ENCODE data around the gene EGFL7.

Gene EGFL7

DNA sequence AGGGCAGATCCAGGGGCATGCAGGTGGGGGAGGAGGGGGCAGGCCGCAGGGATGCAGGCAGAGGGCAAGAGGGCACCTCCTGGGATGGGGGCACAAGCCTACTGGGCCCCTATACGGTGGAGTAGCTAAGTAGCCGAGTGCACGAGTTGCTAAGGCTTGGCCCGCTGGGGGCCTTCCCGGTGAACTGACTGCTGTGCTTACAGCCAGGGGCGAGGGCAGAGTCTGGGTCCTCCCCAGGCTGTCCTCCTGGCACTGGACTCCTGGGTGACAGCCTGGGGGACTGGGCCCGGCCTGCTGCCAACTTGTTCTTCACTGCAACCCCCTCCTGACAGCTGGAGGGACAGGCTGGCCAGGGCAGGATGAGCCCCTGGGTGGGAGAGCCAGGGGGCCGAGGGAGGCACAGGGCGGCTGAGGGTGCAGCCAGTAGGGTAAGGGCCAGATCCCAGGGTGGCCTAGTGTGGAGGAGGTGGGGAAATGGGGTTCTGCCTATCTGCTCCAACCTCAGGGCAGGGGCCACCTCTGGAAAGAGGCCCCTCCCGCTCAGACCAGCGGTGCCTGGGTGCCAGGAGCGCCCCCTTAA is 1.7 kb upstream of the EGFL7 start:
- no peak for DNase-seq

DNA sequence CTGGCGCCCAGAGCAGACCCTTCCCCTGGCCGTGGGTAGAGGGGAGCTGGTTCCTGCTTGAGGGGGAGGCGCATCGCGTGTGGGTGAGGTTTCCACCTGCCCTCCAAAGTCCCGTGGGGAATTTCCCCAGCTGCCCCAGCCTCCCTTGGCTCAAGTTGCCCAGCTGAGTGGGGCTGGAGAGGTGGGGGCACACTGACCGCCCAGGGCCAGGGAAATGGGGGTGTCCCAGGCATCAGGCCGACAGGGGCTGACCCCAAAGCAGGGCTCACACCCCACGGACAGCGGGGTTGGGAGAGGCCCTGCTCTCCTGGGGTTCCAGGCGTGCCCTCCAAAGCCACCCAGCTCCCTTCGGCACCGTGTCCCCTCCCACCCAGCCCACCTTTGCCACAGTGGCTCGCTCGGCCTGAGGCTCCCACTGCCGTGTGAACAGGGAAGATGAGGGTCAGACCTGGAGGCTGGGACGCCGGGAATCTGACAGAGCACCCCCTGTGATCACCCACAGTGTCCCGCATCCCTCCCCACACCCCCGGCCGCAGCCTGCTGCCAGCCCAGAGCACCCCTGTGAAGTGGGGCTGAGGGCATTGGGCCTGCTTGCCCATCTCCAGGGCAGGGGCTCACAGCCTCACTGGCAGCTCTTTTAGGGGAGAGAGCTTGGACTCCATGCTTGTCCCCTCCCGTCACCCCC is 933 bp upstream of the EGFL7 start:
- no peak for DNase-seq

DNA sequence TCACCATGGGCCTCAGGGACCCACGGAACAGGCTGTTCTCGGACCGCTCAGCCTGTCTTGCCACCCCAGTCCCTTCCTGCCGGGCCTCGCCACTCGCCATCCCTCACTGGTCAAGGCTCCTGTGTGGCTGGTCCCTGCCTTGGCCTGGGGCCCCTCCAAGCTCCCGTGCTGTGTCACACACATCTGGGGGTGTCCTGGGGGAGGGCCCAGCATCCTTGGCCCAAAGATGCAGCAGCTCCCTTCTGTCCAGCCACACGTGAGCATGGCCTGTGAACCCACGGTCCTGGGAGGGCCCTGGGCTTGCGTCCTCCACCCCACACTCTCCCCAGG is 425 bp upstream of the EGFL7 start:
- no peak for DNase-seq

DNA sequence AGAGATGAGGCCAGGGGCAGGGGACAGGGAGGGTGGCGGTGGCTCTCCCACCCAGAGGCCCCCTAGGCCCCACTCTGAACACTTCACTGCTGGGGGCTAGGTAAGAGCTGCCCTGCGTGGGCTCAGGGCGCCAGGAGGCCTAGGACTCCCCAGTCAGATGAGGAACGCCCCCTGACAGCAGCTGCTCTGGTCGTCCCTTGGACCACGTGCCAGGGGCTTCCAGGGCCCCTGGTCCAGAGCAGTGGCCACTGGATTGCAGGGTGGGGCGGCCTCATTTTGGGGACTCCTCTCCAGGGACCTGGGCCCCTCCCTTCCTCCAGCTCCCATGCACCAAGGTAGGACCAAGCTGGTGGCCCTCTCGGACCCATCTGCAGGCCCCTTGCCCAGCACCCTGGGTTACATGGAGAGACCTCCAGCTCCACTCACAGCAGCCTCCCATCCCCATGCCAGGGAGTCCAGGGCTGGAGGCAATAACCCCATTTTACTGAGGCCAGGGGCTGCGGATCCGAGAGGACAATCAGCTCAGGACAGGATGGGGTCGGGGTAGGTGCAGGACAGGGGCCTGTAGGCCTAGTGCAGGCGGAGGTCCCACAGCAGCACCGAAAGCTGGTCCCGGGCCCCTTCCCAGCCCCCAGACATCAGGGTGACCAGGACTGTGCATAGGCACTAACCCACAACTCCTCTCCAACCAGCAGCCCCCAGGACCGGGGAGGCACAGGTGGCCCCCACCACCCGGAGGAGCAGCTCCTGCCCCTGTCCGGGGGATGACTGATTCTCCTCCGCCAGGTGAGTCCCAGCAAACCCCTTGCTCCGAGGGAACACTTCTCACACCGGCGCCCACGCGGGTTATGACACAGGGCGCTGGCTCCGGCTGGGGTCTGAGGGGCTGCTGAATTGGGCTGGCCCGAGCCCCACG is 1.5 kb downstream of the EGFL7 start:
- DNase-seq, result no peak

DNA sequence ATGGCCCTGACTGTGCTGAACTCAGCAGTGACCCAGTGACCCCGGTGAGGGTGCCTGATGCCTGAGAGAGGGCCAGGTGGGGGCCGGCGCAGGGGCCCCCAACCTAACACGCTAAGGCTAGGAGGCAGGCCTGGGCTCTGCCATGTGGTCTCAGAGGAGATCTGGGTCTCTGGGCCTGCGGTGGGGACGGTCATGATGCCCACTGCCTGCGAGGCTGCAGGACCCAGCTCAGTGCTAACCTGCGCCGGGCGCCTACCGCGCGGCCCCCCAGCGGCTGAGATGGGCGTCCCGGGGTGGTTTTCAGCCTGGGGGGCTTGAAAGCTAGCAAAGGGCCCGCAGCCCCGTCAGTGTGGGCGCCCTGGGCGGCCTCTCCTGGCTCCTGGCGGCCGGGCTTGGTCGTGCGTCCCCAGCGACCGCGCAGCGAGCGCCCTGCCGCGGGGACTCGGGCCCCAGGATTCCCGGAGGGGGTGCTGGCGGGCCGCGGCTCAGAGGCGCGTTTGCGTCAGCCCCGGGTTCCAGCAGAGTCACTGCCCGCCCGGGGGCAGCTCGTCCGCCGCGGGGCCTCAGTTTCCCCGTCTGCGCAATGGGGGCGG is 2.5 kb downstream of the EGFL7 start:
- DNase-seq, result peak; percentile 30

DNA sequence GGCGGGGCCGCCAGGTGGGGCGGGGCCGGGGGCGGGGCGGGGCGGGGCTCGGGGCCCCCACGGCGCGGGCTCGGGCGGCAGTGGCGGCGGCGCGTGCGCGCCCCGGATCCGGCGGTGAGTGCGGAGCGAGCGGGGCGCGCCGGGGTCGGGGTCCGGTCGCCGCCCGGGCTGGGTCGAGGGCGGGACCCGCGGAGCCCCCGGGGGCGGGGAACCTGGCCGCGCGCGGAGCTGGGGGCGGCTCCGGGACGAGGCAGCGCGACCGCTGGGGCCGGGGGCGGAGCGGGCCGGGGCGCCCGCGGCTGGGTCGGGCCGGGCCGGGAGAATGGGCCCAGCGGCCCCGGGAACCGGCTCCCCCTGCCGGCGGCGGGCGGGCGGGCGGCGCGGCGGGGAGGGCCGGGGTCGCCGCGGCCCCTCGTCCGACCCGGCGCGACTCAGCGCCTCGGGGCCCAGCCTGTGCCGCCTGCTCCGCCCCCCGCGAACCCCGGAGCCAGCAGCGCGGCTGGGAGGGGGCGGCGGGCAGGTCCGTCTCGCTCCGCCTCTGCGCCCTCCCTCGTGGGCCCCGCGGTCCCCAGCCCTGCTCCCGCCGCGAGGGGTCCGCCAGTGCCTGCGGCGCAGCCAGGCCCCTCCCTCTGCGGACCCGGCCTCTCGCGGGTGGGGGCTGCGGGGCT is 3.1 kb downstream of the EGFL7 start:
- DNase-seq, result no peak

DNA sequence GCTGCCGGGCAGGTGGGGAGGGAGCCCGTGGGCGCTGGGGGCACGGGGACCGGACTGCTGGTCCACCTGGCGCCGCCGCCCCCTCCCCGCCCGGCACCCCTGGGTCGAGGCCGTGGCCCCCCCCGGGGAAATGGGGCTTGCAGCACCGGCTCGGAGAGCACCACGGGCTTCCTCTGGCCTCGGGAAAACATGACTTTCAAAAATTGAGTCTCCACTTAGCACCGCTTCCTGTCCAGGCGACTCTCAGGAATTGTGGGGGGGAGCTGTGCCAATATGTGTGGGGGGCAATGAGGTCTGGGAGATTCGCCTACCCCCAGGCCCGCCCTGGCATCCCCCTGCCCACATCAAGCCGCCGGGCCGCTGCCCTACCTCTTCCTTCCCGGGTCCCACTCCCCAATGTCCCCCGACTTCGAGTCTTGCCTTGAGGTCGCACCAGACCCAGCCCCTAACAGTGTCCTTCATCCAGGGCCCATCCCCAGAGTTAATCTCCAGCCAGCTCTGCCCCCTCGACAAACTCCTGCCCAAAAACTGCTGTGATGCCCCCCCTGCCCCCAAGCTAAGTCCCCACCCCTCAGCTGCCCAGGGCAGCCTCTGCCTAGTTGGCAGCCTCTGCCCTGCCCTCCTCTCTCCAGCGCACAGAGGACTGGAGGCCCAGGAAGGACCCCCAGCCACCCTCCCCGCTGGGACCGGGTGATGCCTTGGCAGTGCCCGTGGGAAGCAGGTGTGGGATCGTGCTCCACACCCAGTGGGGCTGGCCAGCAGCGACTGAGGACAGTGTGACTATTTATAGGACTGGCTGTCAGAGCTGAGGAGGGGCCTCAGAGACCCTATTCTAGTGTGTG is 3.9 kb downstream of the EGFL7 start:
- no peak for DNase-seq

DNA sequence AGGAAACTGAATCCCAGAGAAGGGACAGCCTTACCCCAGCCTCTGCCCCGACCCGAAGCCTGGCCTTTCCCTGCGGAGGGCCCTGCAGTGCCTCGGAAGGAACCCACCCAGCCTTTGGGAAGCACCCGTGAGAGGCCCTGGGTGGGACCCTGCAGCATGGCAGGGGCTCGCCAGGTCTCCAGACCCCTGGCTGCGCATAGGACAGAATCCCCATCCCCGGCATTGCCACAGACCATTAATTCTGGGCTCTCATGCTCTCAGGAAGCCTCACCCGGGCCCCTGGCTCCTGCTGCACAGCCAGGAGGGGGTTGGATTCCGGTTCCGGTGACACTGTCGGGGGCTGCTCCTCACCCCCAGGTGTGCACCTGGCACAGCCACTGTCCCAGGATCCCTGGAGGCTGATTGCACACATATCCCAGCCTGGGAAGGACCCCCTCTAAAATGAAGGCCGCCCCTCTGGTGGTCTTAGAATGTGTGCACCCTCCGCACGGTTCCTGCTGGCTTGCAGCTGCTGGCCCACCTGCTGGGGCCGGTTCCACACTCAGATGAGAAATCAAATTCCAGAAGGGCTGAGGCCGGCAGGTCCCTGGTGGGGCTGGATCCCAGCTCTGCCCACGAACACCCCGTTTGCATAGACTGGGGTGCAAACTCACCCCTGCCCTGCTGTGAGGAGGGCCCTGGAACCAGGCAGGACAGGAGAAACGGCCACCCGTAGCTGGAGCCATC is 4.7 kb downstream of the EGFL7 start:
- DNase-seq, result no peak

DNA sequence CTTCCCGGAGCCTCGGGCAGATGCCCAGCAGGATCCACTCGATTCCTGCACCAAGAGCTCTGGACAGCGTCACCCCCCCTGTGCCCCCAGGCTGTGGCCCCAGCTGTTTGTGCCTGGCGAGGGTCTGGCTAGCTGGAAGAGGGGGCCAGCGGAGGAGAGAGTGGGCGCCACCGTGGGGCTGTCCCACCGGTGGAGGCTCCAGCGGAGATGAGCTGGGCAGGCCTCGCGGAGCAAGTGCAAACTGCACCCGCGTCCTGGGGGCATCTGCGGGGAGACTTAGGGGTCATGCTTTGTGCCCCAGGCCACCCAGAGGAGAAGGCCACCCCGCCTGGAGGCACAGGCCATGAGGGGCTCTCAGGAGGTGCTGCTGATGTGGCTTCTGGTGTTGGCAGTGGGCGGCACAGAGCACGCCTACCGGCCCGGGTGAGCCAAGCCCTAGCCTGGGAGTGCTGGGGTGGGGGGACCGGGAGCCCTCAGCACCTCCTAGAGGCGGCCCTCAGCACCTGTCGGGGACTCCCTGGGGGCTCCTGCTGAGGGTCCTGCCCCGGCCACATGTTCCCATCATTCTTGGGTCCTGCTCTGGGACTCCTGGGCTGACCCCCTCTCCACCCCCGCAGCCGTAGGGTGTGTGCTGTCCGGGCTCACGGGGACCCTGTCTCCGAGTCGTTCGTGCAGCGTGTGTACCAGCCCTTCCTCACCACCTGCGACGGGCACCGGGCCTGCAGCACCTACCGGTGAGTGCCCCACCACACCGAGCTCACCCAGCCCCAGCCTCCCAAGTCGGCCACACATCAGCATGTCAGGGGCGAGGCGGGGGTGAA is 5.4 kb downstream of the EGFL7 start:
- DNase-seq, result no peak

DNA sequence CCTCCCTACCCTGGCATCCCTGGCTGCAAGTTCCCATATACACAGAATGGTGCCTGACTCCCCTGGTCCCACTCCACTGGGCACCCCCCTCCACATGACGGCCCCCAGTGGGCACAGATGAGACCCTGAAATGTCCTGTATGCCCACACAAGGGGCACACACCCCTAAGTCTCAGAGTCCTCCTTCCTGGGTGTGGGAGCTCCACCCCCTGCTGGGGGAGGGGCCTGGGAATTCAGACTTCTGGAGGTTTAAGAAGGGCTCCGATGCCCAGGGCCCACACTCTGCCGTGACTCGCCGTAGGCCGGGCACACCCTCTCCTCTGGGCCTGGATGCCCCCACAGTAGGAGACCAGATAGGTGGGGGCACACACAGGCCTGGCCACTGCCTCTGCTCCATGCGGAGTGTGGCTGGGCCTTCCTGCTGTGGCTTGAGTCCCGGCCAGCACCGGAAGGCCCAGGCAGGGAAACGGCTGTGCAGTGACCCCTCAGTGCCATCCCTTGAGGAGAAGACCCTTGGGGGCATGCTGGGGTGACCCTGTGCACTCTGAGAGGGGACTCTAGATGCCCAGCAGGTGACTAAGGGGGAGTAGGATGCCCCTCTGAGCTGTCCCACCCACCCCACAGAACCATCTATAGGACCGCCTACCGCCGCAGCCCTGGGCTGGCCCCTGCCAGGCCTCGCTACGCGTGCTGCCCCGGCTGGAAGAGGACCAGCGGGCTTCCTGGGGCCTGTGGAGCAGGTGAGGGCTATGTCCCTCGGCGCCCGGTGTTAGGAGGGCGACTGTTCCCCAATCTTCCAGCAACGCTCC is 6.5 kb downstream of the EGFL7 start:
- peak; percentile 18 for DNase-seq

DNA sequence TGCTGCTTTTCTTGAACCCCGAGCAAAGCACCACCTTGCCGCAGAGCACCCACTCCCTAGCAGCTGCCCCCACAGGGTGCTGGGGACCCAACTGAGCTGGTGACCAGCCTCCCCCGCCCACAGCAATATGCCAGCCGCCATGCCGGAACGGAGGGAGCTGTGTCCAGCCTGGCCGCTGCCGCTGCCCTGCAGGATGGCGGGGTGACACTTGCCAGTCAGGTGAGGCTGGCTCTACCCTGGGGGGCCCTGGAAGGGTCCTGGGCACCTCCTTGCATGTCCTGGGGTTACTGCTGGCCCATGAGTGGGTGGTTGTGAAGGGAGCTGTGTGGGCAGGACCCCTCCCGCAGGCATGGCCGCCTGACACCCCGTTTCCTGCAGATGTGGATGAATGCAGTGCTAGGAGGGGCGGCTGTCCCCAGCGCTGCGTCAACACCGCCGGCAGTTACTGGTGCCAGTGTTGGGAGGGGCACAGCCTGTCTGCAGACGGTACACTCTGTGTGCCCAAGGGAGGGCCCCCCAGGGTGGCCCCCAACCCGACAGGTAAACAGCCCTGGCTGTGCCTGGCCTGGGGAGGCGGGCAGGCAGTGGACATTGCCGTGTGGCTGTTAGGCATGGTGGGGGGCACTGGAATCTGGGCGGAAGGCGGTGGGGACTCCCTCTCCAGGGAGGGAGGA is 7.2 kb downstream of the EGFL7 start:
- no peak for DNase-seq

DNA sequence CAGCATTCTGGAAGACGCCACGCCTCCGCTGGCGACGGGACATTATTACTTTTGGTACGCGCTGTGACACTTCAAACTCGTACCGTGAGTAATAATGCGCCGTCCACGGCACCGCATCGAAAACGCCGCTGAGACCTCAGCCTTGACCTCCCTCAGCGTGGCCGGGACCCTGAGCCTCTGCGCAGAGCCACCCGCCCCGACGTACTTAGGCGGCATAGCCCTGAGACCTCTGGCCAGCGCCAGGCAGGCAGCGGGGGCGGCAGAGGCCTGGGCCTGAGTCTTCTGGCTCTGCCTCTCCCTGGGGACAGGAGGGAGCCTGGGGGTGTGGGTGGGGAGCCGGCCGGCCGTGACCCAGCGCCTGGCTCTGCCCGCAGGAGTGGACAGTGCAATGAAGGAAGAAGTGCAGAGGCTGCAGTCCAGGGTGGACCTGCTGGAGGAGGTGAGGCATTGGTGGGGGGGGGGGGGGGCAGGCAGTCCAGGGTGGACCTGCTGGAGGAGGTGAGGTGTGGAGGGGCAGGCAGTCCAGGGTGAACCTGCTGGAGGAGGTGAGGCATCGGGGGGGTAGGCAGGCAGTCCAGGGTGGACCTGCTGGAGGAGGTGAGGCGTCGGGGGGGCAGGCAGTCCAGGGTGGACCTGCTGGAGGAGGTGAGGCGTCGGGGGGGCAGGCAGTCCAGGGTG is 8.0 kb downstream of the EGFL7 start:
- DNase-seq, result no peak

DNA sequence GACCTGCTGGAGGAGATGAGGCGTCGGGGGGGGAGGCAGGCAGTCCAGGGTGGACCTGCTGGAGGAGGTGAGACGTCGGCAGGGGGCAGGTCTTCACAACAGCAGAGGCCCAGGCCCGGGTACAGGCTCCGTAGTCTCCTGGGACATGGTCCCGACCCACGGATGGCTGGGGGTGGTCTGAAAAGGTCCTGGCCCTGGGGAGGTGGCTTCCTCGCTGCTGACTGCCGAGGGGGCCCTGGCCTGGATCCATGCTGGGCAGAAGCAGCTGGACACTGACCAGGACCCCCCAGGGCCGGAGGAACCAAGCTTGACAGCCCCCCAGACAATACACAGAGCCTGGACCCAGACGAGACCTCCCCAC is 8.5 kb downstream of the EGFL7 start:
- DNase-seq, result no peak

DNA sequence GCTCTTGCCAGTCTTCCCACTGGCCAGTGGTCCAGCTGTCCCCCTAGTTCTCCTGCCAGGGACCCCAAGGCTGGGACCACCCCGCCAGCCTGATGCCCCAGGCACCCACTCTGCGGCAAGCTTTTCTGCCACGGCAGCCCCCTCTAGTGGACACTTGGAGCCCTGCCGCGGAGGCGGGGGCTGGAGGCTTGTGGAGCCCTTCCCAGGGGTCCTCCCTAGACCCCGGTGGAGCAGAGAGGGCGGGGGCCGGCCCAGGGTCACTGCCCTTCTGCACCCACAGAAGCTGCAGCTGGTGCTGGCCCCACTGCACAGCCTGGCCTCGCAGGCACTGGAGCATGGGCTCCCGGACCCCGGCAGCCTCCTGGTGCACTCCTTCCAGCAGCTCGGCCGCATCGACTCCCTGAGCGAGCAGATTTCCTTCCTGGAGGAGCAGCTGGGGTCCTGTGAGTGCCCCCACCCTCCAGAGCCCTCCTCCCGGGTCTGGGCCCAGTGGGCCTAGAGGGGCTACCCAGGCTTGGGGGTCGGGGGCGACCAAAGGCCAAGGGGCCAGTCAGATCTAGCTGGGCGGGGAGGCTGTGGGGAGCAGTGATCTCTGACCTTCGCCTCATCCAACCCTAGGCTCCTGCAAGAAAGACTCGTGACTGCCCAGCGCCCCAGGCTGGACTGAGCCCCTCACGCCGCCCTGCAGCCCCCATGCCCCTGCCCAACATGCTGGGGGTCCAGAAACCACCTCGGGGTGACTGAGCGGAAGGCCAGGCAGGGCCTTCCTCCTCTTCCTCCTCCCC is 9.1 kb downstream of the EGFL7 start:
- no peak for DNase-seq

DNA sequence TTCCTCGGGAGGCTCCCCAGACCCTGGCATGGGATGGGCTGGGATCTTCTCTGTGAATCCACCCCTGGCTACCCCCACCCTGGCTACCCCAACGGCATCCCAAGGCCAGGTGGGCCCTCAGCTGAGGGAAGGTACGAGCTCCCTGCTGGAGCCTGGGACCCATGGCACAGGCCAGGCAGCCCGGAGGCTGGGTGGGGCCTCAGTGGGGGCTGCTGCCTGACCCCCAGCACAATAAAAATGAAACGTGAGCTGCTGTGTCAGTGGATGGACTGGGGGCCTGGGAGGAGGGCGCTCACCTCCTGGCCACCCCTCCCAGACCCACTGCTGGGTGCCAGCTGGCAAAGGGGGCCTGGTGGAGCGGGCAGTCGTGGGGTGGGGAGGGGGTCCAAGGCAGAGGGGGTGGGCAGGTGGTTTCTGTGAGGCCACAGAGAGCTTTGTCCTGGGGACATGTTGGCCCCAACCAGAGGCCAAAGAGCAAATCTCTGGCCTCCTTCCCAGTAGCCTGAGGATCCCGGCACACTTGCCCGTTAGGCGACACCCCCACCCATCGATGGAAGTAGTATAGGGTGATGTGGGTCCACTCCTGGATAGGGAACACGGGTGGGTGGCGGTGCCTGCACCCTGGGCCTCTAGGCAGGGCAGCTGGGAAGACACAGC is 9.8 kb downstream of the EGFL7 start:
- no peak for DNase-seq

DNA sequence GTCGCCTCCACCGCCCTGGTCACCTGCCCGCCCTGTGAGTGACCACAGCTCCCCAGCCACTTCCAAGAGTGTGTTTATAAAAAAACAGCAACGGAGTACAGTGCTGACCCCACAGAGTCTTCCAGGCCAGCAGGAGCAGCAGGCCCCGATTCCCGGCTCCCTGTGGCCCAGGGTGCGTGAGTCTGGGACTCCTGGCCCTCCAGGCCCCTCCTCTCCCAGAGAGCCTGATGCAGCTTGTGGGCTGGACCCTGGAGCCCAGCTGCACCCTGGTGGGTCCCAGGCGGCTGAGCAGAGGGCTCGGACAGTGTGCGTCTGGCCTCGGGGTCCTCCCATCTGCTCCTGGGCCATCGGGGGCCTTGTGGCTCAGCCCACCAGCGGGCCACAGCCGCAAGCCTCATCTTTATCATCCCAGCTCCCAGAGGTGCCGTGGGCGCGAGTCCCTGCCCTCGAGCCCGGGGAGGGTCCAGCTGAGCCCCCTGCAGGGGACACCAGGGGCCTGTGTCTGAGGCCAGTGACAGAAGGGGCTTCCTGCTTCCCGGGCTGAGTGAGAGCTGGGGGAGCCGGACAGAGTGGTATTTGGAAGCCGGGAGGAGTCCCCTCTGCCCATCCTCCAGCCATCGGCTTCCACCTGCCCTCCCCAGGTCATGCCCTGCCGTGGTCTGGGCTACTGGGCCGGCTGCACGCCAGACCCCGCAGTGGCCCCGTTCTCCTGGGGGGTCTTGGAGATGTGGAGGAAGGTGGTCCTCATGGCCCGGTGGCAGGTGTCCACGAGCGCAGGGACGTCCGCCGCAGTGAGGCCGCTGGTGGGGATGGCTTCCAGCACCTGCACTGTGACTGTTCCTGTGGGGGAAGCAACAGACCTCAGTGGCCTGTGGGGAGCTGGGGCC is 10.6 kb downstream of the EGFL7 start:
- no peak for DNase-seq
